ENCODE data around the gene LRP3.
A peak's percentile ranks its signal among the peaks of the same experiment; 100 is the strongest.
"Not testable (repeated sequence)": the region's sequence is repeated elsewhere in the genome, so short reads cannot be mapped to it uniquely, and the experiment has no call there.

LRP3 gene

DNA sequence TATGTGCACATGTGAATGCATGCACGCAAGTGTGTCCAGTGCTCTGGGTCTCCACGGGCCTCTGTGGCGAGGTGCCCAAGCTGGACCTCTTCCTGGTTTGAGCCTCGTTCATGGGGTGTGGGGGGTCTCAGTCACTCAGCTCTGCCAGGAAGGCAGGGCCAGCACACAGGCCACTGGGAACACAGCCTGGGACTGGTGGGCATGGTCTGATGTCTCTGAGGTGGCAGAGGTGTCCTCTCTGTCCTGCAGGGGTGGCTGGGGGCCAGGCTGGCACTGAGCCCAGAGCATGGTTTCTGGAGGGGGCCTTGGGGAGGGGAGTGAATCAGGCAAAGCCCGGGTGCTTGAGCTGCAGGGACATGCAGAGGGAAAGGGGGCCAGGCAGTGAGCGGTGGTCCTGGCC is 9.4 kb downstream of the LRP3 start:
- no peak for DNase-seq

- no peak for DNase-seq
Measured at GRCh38 chr19:33204136-33204973, 10.2 kb downstream of the LRP3 start.

- DNase-seq: no peak
Measured at GRCh38 chr19:33205110-33205509, 11.0 kb downstream of the LRP3 start.

DNA sequence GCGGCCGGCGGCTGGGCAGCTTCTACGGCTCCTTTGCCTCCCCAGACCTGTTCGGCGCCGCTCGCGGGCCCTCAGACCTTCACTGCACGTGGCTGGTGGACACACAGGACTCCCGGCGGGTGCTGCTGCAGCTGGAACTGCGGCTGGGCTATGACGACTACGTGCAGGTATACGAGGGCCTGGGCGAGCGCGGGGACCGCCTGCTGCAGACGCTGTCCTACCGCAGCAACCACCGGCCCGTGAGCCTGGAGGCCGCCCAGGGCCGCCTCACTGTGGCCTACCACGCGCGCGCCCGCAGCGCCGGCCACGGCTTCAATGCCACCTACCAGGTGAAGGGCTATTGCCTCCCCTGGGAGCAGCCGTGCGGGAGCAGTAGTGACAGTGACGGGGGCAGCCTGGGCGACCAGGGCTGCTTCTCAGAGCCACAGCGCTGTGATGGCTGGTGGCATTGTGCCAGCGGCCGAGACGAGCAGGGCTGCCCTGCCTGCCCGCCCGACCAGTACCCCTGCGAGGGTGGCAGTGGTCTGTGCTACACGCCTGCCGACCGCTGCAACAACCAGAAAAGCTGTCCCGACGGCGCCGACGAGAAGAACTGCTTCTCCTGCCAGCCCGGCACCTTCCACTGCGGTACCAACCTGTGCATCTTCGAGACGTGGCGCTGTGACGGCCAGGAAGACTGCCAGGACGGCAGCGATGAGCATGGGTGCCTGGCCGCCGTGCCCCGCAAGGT is 11.6 kb downstream of the LRP3 start:
- DNase-seq: no peak

DNA sequence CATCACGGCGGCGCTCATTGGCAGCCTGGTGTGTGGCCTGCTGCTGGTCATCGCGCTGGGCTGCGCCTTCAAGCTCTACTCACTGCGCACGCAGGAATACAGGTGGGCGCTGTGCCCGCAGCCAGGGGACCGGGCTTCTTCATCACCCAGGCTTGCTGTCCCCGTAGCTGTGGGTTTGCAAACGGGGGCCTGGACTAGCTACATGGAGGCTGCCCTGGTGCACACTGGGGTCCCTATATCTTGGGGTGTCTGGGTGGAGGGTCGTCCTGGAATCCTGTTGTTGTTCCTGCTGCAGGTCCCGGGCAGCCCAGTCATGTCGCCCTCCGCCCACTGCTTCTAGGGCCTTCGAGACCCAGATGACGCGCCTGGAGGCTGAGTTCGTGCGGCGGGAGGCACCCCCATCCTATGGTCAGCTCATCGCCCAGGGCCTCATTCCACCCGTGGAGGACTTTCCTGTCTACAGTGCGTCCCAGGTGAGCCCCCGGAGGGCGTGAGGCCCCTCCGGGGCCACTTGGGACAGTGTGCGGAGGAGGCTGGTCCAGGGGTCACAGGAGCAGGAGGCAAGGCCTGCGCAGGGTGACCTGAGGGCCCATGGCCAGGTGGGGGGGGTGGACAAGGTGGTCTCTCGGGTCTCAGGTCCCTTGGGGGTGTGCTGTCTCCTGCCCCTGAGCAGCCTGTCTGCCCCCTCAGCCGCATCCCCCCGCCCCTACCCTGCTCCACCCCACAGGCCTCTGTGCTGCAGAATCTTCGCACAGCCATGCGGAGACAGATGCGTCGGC is 12.3 kb downstream of the LRP3 start:
- no peak for DNase-seq

- no peak for DNase-seq
Measured at GRCh38 chr19:33207040-33207620, 13.0 kb downstream of the LRP3 start.

- DNase-seq: no peak
Measured at GRCh38 chr19:33207903-33208302, 13.8 kb downstream of the LRP3 start.

- DNase-seq: no peak
Measured at GRCh38 chr19:33208371-33208895, 14.3 kb downstream of the LRP3 start.

DNA sequence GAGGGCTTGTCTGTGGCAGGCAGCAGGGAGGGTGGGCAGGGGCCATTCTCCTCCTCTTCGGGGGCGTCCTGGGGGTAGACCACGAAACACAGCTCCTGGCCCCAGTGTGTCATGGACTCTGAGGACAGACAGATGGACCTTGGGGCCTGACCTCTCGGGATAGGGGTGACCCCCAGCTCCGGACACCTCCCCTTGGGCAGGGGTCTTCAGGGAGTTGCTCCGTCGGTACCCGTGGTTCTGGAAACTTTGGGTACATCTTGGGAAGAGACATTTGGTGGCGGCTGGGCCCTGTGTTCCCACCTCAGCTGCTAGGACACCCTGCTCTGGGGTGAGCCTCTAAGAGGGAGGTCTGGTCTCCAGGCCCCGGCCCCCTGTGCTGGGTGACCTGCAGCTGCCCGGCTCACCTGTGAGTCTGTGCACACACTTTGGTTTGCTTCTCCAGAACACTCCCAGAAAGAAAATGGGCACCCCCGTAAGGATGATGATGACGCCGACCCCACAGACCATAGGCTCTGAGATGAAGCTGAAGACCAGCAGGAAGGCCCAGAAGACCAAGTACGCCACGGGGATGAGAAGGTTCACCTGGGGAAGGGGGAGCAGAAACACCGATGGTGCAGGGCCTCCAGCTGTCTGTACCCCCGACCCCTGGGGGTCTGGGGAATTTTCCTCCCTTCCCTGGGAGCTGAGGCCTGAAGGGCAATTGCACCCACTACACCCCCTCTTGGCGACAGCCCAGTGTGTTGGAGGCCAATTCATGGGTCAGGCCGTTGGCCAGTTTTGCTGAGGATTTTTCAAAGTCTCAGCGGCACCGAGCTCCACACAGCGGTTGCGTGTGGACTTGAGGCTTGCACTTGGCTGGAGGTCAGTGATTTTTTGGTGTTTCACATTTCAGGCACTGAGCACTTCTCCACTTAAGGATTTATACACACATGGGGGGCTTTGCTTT is 15.0 kb downstream of the LRP3 start:
- no peak for DNase-seq

- DNase-seq: not testable (repeated sequence)
Measured at GRCh38 chr19:33209850-33210230, 15.7 kb downstream of the LRP3 start.

DNA sequence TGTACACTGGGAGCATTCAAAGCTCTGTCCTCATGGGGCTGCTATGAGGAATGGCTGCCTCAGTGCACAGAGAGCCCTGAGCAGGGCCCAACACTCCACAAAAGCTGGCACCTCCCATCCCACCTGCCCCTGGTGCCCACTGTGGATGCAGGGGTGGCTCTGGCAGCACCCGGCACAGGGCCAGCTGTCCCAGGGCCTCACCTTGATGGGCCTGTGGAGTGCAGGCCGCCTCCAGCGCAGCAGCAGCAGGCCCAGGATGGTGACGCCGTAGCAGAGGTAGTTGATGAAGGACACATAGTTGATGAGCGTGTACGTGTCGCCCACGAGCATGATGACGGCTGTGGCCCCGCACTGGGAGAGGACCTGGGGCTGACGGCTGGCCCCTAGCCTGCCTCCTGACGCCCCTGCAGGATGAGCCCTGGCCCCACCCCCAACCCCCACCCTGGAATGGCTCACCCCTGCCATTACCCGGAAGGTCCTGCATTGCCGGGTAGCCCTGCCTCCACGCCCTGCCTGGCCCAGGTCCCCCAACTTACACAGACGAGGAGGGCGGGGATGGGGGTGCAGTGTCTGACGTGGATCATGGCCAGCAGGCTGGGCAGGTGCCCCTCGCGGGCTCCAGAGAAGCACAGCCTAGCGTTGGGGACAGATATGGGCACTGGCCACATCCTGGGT is 16.3 kb downstream of the LRP3 start:
- DNase-seq: no peak

DNA sequence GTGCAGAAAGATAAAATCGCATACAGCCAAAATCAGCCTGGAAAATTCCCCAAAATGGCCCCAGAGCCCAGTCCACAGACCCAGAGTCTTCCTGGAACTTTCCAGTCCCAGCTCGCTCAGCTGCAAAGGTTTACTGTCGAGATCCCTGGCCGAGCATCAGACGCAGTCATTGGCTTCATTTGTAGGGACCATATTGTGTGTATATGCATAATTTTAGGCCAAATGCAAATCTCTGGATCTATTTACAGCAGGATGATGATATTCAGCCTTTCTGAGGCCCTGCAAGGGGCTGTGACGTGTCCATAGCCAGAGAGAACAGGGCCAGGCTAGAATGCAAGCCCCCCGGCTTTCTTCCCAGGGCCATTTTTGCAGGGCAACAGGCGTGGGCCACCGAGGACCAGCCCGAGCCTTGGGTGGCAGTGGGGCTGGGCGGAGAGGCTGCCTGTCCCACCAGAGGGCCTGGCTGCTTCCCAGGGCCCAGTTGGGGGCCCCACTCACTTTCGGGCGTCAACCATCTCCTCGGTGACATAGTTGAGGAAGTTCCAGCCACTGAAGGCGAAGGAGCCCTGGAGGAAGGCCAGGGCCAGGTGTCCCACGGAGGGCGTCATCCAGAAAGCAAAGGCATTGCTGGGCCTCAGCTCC is 17.8 kb downstream of the LRP3 start:
- no peak for DNase-seq

DNA sequence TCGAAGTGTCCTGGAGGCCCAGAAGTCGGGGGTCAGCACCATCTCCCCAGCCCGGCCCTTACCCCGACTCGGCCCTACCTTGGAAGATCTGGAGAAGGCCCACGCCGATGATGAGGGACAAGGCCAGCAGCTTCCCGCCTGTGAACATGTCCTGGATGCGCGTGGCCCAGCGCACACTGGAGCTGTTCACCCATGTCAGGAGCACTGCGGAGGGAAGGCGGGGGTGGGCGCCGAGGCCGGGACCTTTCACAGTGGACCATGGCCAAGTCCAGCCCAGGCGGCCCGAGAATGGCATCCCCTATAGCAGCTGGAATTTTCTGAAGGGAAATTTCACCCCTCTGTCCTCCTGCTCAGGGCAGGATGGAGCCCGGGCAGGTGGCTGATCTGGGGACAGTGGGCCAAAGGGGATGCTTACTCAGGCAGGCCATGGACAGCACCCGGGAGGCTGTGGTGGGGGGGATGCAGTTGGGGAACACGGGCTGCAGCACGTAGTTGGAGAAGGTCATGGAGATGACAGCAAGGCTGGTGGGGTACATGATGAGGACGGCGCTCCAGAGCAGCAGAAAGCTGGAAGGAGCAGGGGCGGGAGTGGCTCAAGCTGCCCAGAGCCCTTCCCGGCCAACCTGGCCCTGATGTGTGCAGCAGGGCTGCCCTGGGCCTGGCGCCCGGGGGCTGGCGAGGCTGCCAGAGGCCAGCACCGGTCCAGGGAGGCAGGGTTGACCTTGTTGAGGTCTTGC is 18.5 kb downstream of the LRP3 start:
- no peak for DNase-seq

GRCh38 chr19:33214596-33214995 is 20.5 kb downstream of the LRP3 start:
- peak; percentile 26 for DNase-seq

GRCh38 chr19:33215438-33216197 is 21.5 kb downstream of the LRP3 start:
- no peak for DNase-seq

DNA sequence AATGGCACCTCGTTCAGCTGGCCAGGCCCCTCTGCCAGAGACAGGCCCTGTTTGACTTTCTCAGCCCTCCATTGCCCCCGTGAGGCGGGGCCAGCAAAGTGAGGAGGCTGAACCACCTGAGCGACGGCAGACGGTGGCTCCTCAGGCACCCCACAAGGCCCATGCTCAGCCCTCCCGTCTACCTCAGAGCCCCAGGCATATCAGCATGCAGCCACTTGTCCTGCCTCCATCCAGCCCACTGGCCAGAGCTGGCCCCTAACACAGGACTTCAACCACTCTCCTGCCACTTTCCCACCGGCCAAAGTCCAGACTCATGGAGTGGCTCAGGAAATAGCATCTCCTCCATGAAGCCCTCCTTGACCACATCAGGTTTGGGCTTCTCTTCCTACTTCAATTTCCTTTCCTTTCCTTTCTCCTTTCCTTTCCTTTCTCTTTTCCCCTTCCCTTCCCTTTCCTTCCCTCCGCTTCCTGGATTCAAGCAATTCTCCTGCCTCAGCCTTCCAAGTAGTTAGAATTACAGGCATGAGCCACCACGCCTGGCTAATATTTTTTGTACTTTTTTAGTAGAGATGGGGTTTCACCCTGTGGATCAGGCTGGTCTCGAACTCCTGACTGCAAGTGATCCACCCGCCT is 22.2 kb downstream of the LRP3 start:
- DNase-seq: no peak

GRCh38 chr19:33217881-33218280 is 23.8 kb downstream of the LRP3 start:
- DNase-seq: no peak

GRCh38 chr19:33219261-33219815 is 25.2 kb downstream of the LRP3 start:
- no peak for DNase-seq

Data from fibroblast of skin of scalp (primary cell).